GM12892 (cell line): Measurements from ENCODE around the gene VOPP1.

Experiments used
- DNase-seq: peaks from one replicate; pipeline ENCODE4 v3.0.0; 2011; ENCODE audit not compliant: insufficient read length
- FAIRE-seq: peaks from 2 replicates; lab custom pipeline; 2011; peaks lifted over from hg19 to GRCh38; lab: Jason Lieb, UNC
- POLR2A ChIP-seq: IDR thresholded peaks from 2 replicates; pipeline ENCODE4 v1.6.1; 2011; ENCODE audit warnings: low read depth, low read length, control low read depth
- POLR2AphosphoS5 ChIP-seq: IDR thresholded peaks from 2 replicates; pipeline ENCODE4 v1.6.1; 2011; ENCODE audit warnings: low read depth, low read length, control low read depth
- TAF1 ChIP-seq: IDR thresholded peaks from 2 replicates; pipeline ENCODE4 v1.6.1; 2011; ENCODE audit warnings: low read depth, mild to moderate bottlenecking, control low read depth, low read length, borderline replicate concordance

The VOPP1 gene

GRCh38 chr7:55561690-55562089 lies 10.6 kb downstream of the VOPP1 start:
- FAIRE-seq (no peak), DNase-seq (no peak)
- TF ChIP-seq POLR2AphosphoS5, result no peak
- no peak for TF ChIP-seq TAF1
- no peak for TF ChIP-seq POLR2A

GRCh38 chr7:55558962-55559920 lies 13.1 kb downstream of the VOPP1 start:
- FAIRE-seq (peak; percentile 51), DNase-seq (no peak)
- TF ChIP-seq POLR2AphosphoS5 (no peak), POLR2A (no peak), TAF1 (no peak)

- no peak for TF ChIP-seq TAF1
- TF ChIP-seq POLR2AphosphoS5, result peak; percentile 60; the same call in 1 of the 2 replicates
- TF ChIP-seq POLR2A, result peak; percentile 61; the same call in 1 of the 2 replicates
- FAIRE-seq (peak; percentile 96), DNase-seq (peak; percentile 63)
Measured at GRCh38 chr7:55557666-55558188, 14.6 kb downstream of the VOPP1 start.

- DNase-seq, result no peak
- peak; percentile 40 for FAIRE-seq
- TF ChIP-seq TAF1 (no peak), POLR2A (no peak), POLR2AphosphoS5 (no peak)
Measured at GRCh38 chr7:55556492-55556891, 15.8 kb downstream of the VOPP1 start.

GRCh38 chr7:55556031-55556430 lies 16.3 kb downstream of the VOPP1 start:
- TF ChIP-seq POLR2A, result no peak; the same call in 1 of the 2 replicates
- no peak for TF ChIP-seq TAF1
- no peak for TF ChIP-seq POLR2AphosphoS5
- DNase-seq (no peak), FAIRE-seq (peak; percentile 79)

GRCh38 chr7:55555160-55555559 lies 17.1 kb downstream of the VOPP1 start:
- TF ChIP-seq POLR2A (no peak), TAF1 (no peak), POLR2AphosphoS5 (no peak)
- DNase-seq (no peak), FAIRE-seq (peak; percentile 76)

GRCh38 chr7:55554038-55554437 lies 18.3 kb downstream of the VOPP1 start:
- DNase-seq (no peak), FAIRE-seq (no peak)
- TF ChIP-seq POLR2A (peak; percentile 46; the same call in 1 of the 2 replicates), TAF1 (no peak), POLR2AphosphoS5 (no peak)

- FAIRE-seq, result no peak
- DNase-seq, result no peak
- TF ChIP-seq TAF1 (no peak), POLR2A (no peak), POLR2AphosphoS5 (no peak)
Measured at GRCh38 chr7:55553024-55553345, 19.3 kb downstream of the VOPP1 start.

GRCh38 chr7:55552320-55553023 lies 19.8 kb downstream of the VOPP1 start:
- TF ChIP-seq POLR2A (no peak), TAF1 (no peak), POLR2AphosphoS5 (no peak)
- FAIRE-seq (no peak), DNase-seq (no peak)

- FAIRE-seq (no peak), DNase-seq (no peak)
- TF ChIP-seq POLR2A (no peak), TAF1 (no peak), POLR2AphosphoS5 (no peak)
Measured at GRCh38 chr7:55550841-55551537, 21.3 kb downstream of the VOPP1 start.
